Activated T-cell treated with anti-CD3 and anti-CD28 coated beads, Interleukin-2, amount 50 U/mL, for 72 hours (primary cell): ENCODE results near the gene HSPA12B. TPM values are rescaled to one million over a fixed set of nuclear protein-coding genes. Genes with fewer than 3 reads are reported as not detected.

Source experiments
- ATAC-seq, 2 donors: fragments of 150-1000 bp; cut with Tn5 transposase; replicated peaks in 1 of 2; 2 replicates each; pipeline ENCODE4 v1.10.0; 2021; ENCODE audit warnings: moderate library complexity in 2 of 2, mild to moderate bottlenecking in 1 of 2
- DNase-seq, 2 donors: peaks; one replicate each; pipeline ENCODE4 v3.0.0; 2021 to 2022; ENCODE audit warnings: mixed read lengths in 1 of 2
- H3K27ac Mint-ChIP-seq: one replicate; pipeline ENCODE4 v1.8.0; 2022; ENCODE audit warnings: mild to moderate bottlenecking, moderate library complexity, mixed read lengths
- H3K27me3 Mint-ChIP-seq: one replicate; pipeline ENCODE4 v1.8.0; 2022; ENCODE audit warnings: low read depth, mixed read lengths
- H3K36me3 Mint-ChIP-seq, 2 donors: one replicate each; pipeline ENCODE4 v1.8.0; 2022; ENCODE audit warnings: mixed read lengths in 2 of 2, mild to moderate bottlenecking in 1 of 2; ENCODE audit not compliant: insufficient read depth in 2 of 2
- H3K4me1 Mint-ChIP-seq: one replicate; pipeline ENCODE4 v1.8.0; 2022; ENCODE audit warnings: low read depth, mixed read lengths
- H3K4me3 Mint-ChIP-seq, 2 donors: one replicate each; pipeline ENCODE4 v1.8.0; 2022; ENCODE audit warnings: mild to moderate bottlenecking in 2 of 2, mixed read lengths in 2 of 2, moderate library complexity in 2 of 2
- H3K9me3 Mint-ChIP-seq, 2 donors: one replicate each; pipeline ENCODE4 v1.8.0; 2022; ENCODE audit warnings: mixed read lengths in 2 of 2
- total RNA-seq, 2 donors: library from RNA; stranded (reverse); gene quantifications; one replicate each; pipeline ENCODE4 v1.2.3, GENCODE V29; 2022

Gene HSPA12B, protein sequence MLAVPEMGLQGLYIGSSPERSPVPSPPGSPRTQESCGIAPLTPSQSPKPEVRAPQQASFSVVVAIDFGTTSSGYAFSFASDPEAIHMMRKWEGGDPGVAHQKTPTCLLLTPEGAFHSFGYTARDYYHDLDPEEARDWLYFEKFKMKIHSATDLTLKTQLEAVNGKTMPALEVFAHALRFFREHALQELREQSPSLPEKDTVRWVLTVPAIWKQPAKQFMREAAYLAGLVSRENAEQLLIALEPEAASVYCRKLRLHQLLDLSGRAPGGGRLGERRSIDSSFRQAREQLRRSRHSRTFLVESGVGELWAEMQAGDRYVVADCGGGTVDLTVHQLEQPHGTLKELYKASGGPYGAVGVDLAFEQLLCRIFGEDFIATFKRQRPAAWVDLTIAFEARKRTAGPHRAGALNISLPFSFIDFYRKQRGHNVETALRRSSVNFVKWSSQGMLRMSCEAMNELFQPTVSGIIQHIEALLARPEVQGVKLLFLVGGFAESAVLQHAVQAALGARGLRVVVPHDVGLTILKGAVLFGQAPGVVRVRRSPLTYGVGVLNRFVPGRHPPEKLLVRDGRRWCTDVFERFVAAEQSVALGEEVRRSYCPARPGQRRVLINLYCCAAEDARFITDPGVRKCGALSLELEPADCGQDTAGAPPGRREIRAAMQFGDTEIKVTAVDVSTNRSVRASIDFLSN
- not detected for total RNA-seq

DNA sequence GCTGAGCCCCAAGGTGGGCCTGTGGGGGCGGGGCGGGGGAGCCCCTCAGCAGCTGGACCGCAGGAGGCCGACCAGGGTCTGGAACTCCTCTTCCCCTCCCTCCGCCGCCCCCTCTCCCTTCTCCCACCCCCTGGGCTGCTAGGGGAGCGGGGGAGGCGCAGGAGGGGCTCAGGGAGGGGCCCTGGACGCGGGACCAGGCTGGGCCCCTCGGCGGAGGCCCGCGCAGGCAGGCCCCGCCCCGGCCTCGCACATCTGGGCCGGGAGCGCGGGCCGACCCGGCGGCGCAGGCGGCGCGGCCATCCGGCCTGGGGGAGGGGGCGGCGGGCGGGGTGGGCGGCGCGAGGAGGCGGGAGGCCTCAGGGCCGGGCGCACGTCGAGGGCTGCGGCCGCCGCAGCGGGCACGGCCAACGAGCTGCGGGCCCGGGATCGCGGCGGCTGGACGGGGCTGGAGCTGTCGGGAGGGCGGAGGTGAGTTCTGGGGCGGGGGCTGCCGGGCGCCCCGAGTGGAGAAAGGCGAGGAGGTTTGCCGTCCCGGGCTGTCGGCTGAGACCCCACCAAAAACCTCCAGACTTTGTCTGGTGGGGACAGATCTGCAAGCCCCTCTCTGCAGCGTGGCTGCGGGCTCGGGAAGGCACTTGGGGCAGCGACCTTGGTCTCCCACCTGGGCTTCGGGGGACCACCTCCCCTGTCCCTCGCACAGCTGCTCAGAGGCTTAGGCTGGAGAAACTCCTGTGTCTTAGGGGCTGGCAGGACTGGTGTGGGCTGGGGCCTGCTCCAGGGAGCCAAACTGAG is at the start of gene HSPA12B:
Gene HSPA12B, plus strand, starts transcription at position 359 of the 792 bp plus-strand sequence. CDS start 5,990 bp downstream, outside the sequence.
- Mint-ChIP-seq H3K4me1 (no peaks in the 10 kb centered on the region), H3K9me3 (no peaks in the 10 kb centered on the region), H3K4me3 (no peak within 1 kb of the TSS), H3K27me3 (peaks cover 42% of the 10 kb centered on the region), H3K27ac (no peak within 1 kb of the TSS), H3K36me3 (no peaks in the 10 kb centered on the region)
- DNase-seq (no peak), ATAC-seq (peak in 1 of 2 donors; percentile 40)

DNA sequence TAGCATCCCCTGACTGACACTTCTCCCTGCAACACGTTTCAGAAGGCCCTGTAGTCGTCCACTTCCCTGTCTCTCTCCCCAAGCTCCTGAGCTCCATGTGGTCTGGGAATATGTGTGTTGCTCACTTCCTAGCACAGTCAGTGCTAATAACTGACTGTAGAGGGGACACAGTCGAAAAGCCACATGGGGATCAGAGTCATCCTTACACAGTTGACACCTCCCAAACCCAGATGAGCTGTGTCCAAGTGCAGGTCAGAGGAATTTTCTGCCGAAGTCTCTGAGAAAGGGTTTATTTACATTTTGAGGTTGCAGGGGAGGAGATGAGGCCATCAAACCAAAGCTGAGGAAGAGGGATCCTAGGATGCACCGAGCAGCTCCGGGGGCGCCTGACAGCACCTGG is 47.1 kb upstream of the HSPA12B start:
- H3K4me1 Mint-ChIP-seq, result no peaks in the 10 kb centered on the region
- no peaks in the 10 kb centered on the region for H3K36me3 Mint-ChIP-seq
- DNase-seq (no peak), ATAC-seq (no peak)
- peaks cover 61% of the 10 kb centered on the region for H3K27me3 Mint-ChIP-seq
- H3K27ac Mint-ChIP-seq, result no peak overlapping the region
- H3K9me3 Mint-ChIP-seq, result no peaks in the 10 kb centered on the region
- no peak overlapping the region for H3K4me3 Mint-ChIP-seq

DNA sequence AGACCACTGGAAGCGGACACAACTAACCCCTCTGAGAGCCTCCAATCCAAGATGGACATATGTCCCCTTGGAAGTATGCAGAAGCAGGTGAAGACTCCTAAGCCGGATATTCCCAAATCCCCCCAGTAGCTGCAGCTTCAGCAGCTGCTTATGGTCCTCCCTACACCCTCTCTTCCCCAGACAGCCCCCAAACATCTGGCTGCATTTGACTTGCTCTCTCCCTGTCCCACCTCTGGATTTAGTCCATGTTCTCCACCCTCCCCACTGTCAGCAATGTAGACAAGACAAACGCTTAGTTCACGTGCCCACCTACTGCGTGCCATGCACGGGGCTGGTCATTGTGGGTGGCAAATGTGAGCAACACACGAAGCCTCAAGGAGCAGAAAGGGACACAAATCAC is 46.1 kb upstream of the HSPA12B start:
- H3K36me3 Mint-ChIP-seq, result no peaks in the 10 kb centered on the region
- H3K4me1 Mint-ChIP-seq, result no peaks in the 10 kb centered on the region
- H3K9me3 Mint-ChIP-seq, result no peaks in the 10 kb centered on the region
- H3K4me3 Mint-ChIP-seq, result no peak overlapping the region
- no peak overlapping the region for H3K27ac Mint-ChIP-seq
- ATAC-seq (no peak), DNase-seq (no peak)
- peaks cover 51% of the 10 kb centered on the region for H3K27me3 Mint-ChIP-seq

DNA sequence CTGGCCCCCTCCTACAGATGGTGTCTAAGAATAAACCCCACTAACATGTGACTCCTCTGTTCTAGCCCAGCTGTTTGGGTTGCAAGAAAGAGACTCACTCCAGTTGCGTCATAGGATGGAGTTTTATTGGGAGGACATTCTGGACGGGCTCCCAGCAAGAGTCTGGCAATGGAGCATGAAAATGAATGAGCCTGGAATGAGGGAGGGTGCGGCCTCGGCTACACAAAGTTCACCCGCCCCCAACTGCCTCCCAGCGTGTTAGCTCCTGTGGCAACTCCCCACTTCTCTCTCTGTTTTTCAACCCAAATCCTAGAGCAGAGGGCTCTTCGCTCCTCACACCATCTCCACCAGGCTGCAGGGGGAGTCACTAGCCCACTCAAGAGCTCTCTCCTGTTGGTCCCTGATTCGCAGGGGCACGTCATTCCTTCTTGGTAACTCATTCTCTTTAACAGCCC is 45.6 kb upstream of the HSPA12B start:
- ATAC-seq, result no peak
- H3K4me3 Mint-ChIP-seq, result no peak overlapping the region

DNA sequence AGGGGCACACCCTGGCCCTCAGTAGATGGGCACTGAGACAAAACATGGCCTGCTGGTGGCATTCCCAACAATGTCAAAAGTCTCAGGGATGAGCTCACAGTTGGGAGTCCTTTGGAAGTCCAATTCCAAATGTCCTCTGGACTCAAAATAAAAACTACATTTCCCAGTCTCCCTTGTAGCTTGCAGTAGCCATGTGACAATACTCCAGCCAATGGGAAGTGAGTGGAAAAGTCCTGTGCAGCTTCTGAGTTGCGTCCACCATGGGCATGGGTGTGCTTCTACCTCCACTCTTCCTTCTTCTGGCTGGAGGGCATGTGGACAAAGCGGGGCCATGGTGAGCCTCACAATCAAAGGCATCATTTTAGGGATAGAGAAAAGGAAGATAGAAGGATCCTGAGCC is 44.8 kb upstream of the HSPA12B start:
- no peaks in the 10 kb centered on the region for H3K4me1 Mint-ChIP-seq
- H3K4me3 Mint-ChIP-seq, result no peak overlapping the region
- H3K9me3 Mint-ChIP-seq, result no peaks in the 10 kb centered on the region
- DNase-seq, result no peak
- H3K27ac Mint-ChIP-seq, result no peak overlapping the region
- H3K27me3 Mint-ChIP-seq, result peaks cover 45% of the 10 kb centered on the region
- H3K36me3 Mint-ChIP-seq, result no peaks in the 10 kb centered on the region
- ATAC-seq, result no peak

More for the DNA sequence above, 45.6 kb upstream of the HSPA12B start:
- H3K9me3 Mint-ChIP-seq, result no peaks in the 10 kb centered on the region
- H3K4me1 Mint-ChIP-seq, result no peaks in the 10 kb centered on the region
- H3K36me3 Mint-ChIP-seq, result no peaks in the 10 kb centered on the region
- no peak for DNase-seq
- no peak overlapping the region for H3K27ac Mint-ChIP-seq
- H3K27me3 Mint-ChIP-seq, result peaks cover 50% of the 10 kb centered on the region

DNA sequence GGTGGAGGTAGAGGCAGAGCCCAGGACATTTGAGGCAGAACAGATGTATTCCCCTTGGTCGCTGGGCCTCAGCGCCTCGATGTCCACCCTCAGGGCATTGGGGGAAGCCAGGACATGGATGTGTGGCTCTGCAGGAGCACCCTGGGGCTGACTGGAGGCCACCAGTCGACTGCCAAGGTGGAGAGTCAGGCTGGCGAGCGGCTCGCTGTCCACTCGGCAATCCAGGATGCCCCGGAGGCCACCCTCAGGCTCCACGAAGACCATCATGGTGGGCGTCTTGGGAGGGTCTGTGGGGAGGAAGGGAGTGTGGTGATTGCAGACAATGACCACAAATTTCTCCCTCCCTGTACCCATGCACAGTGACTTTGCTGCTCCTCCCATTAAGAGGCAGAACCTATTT is 42.5 kb upstream of the HSPA12B start:
- Mint-ChIP-seq H3K4me3 (no peak overlapping the region), H3K9me3 (no peaks in the 10 kb centered on the region), H3K36me3 (no peaks in the 10 kb centered on the region), H3K27me3 (peaks cover 26% of the 10 kb centered on the region), H3K4me1 (no peaks in the 10 kb centered on the region), H3K27ac (no peak overlapping the region)
- no peak for DNase-seq
- ATAC-seq, result no peak

DNA sequence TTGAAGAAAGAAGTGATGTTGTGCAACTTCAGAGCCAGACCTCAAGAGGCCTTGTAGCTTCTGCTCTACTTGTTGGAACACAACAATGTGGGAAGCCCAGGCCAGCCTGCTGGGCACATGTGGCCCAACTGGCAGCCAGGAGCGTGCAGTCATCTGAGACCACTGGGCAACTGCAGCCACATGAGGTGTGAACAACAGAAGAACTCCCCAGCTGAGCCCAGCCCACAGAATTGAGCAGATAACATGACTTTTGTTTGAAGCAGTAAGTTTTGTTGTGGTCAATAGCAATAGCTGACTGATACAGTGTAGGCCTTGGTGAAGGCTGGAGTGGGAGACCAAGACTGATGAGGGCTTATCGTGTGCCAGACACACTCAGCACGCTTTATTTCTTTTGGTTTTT is 42.1 kb upstream of the HSPA12B start:
- ATAC-seq (no peak), DNase-seq (no peak)
- H3K27me3 Mint-ChIP-seq, result peaks cover 21% of the 10 kb centered on the region
- no peak overlapping the region for H3K4me3 Mint-ChIP-seq
- no peak overlapping the region for H3K27ac Mint-ChIP-seq
- no peaks in the 10 kb centered on the region for H3K4me1 Mint-ChIP-seq
- H3K36me3 Mint-ChIP-seq, result no peaks in the 10 kb centered on the region
- H3K9me3 Mint-ChIP-seq, result no peaks in the 10 kb centered on the region

DNA sequence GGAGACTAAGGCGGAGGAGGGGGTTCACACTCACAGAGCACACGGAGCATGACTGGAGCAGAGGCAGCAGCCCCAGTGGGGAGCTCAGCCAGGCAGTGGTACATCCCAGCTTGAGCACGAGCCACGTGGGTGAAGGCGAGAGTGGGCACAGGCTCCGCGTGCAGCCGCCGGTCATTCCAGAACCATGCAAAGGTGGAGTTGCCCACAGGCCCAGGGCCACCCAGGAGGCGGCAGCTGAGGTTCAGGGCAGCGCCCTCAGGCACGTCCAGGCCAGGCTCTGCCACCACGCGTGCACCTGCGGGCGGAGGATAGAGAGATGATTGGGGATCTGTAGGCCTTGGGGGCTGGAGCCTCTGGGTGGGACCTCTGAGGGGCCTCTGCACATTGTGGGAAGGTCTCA is 41.2 kb upstream of the HSPA12B start:
- ATAC-seq, result no peak
- Mint-ChIP-seq H3K9me3 (no peaks in the 10 kb centered on the region), H3K36me3 (no peaks in the 10 kb centered on the region), H3K4me3 (no peak overlapping the region), H3K27ac (no peak overlapping the region), H3K4me1 (no peaks in the 10 kb centered on the region), H3K27me3 (peaks cover 18% of the 10 kb centered on the region)
- no peak for DNase-seq

DNA sequence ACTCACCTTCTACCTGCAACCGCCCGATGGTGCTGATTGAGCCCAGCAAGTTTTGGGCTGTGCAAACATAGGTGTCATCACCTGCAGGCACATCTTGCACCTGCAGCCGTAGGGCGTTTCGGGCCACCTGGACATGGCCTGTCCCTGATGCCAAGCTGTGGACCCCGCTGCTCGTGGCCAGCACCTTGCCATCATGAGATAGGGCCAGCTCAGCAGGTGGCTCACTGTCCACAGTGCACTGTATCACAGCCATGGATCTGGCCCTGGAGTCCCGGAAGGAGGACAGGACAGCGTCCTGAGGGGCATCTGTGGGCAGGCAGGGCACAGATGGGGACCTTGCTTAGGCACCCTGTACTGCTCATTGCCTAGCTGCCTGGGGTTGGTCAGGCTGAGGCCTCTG is 40.6 kb upstream of the HSPA12B start:
- ATAC-seq, result no peak
- Mint-ChIP-seq H3K27me3 (peaks cover 12% of the 10 kb centered on the region), H3K36me3 (no peaks in the 10 kb centered on the region), H3K27ac (no peak overlapping the region), H3K4me1 (no peaks in the 10 kb centered on the region), H3K4me3 (no peak overlapping the region), H3K9me3 (no peaks in the 10 kb centered on the region)
- no peak for DNase-seq

DNA sequence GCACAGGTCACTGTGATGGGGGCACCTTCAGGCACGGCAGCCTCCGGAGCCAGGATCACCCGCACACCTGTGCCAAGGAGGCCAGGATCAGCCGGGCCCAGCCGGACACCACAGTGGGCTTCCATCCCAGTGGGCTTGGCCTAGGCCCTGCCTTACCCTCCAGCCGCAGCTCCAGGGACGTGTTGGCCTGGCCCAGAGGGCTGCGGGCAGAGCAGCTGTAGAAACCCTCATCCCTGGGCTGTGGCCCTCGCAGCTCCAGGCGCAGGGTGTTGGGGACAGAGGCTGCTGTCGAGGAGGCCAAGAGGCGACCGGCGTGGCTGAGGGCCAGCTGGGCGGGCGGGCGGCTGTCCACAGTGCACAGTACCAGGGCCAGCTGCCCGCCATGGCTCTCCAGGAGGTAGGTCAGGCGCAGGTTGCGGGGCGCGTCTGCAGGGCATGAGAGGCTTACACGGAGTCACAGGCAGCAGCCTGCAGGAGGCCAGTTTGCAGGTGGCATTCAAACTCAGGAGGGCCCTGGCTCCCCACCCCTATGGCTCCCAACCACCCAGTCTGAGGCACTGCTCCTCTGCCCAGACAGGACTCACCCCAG is 39.7 kb upstream of the HSPA12B start:
- no peak for DNase-seq
- peaks cover 3% of the 10 kb centered on the region for H3K27me3 Mint-ChIP-seq
- no peak overlapping the region for H3K4me3 Mint-ChIP-seq
- H3K9me3 Mint-ChIP-seq, result no peaks in the 10 kb centered on the region
- no peak overlapping the region for H3K27ac Mint-ChIP-seq
- no peaks in the 10 kb centered on the region for H3K4me1 Mint-ChIP-seq
- H3K36me3 Mint-ChIP-seq, result no peaks in the 10 kb centered on the region
- ATAC-seq, result no peak

DNA sequence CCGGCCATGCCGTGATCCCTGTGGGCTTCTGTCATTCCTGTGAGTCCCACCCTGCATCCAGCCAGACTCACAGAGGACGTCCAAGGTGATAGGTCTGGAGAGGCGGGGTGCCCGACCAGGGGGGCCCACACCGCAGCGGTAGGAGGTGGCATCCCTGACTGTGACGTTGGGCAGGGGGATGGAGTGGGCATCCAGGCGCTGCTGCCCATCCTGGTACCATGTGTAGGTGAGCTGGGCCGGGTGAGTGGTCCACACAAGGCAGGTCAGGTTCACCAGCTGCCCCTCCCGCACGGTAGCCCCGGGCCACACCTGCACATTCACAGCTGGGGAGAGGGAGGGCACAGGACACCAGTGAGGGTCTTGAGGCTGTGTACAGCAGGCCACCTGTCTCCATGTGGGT is 39.1 kb upstream of the HSPA12B start:
- Mint-ChIP-seq H3K4me3 (no peak overlapping the region), H3K36me3 (no peaks in the 10 kb centered on the region), H3K27ac (no peak overlapping the region), H3K9me3 (no peaks in the 10 kb centered on the region), H3K27me3 (no peaks in the 10 kb centered on the region), H3K4me1 (no peaks in the 10 kb centered on the region)
- DNase-seq (no peak), ATAC-seq (no peak)

DNA sequence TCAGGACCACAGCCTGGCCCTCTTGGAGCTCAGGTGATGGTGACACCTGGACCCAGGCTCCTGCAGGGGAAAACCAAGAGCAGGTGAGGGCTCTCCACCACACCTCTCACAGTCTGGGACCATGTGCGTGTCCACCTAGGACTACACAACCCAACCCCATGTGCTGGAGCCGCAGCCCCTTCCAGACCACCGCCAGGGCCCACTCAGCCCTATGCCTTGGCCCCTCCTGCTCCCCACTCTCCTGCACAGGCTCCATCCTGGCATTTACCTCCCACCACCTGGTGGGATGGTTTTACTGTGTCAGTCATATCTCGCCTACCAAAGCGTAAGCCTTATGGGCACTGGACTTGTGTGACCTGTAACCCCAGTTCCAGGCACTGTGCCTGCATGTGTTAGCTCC is 37.6 kb upstream of the HSPA12B start:
- Mint-ChIP-seq H3K27ac (no peak overlapping the region), H3K4me1 (no peaks in the 10 kb centered on the region), H3K27me3 (no peaks in the 10 kb centered on the region)

DNA sequence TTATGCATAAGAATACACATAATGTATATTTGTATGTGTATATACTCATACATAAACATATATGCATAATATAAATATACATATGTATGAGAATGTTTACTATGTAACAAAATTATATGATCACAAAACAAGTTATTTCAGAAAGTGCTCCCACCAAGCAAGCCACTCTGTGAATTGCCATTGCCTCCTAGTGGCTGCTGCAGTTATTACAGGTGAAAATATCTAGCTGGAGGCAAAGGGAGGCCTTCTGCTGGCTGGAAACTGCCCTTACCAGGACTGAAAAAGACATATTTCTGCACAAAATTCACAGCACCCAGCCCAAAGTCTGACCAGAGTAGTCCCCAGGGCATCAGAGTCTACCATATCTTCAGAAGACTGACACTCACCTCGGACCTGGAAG is 36.3 kb upstream of the HSPA12B start:
- no peak overlapping the region for H3K4me3 Mint-ChIP-seq
- no peaks in the 10 kb centered on the region for H3K27me3 Mint-ChIP-seq
- no peaks in the 10 kb centered on the region for H3K9me3 Mint-ChIP-seq
- ATAC-seq (no peak), DNase-seq (no peak)
- no peak overlapping the region for H3K27ac Mint-ChIP-seq
- H3K4me1 Mint-ChIP-seq, result no peaks in the 10 kb centered on the region
- no peaks in the 10 kb centered on the region for H3K36me3 Mint-ChIP-seq

More for the DNA sequence above, 37.6 kb upstream of the HSPA12B start:
- Mint-ChIP-seq H3K36me3 (no peaks in the 10 kb centered on the region), H3K9me3 (no peaks in the 10 kb centered on the region), H3K4me3 (no peak overlapping the region)
- DNase-seq, result no peak
- no peak for ATAC-seq
